HG03095 (cell line): ENCODE results near the gene TGFB1.
"Not testable (repeated sequence)": the region's sequence is repeated elsewhere in the genome, so short reads cannot be mapped to it uniquely, and the experiment has no call there.

ENCODE experiments used
- ATAC-seq: cut with Tn5 transposase; IDR thresholded peaks from one replicate; pipeline ENCODE4 v1.9.1; 2021; ENCODE audit warnings: moderate library complexity; ENCODE audit not compliant: unreplicated experiment

TGFB1 gene

GRCh38 chr19:41371119-41371518 lies 17.4 kb upstream of the TGFB1 start:
- not testable (repeated sequence) for ATAC-seq

GRCh38 chr19:41369769-41370168 lies 16.0 kb upstream of the TGFB1 start:
- ATAC-seq: no peak

GRCh38 chr19:41367848-41368301 lies 14.2 kb upstream of the TGFB1 start:
- no peak for ATAC-seq

GRCh38 chr19:41366089-41366488 lies 12.4 kb upstream of the TGFB1 start:
- no peak for ATAC-seq

GRCh38 chr19:41364524-41365391 lies 11.0 kb upstream of the TGFB1 start:
- no peak for ATAC-seq

GRCh38 chr19:41363753-41364523 lies 10.2 kb upstream of the TGFB1 start, which contains the start of gene B9D2:
TSS of gene B9D2 (minus strand) at chr19:41364149. CDS start at chr19:41363519, 630 bp downstream.
- ATAC-seq: peak; percentile 77

GRCh38 chr19:41363371-41363752 lies 9.6 kb upstream of the TGFB1 start:
- no peak for ATAC-seq

- no peak for ATAC-seq
Observed at GRCh38 chr19:41362143-41362847, 8.6 kb upstream of the TGFB1 start.

GRCh38 chr19:41359741-41360140 lies 6.0 kb upstream of the TGFB1 start:
- ATAC-seq: no peak

- ATAC-seq: no peak
Observed at GRCh38 chr19:41357746-41358145, 4.0 kb upstream of the TGFB1 start.

GRCh38 chr19:41356984-41357739 lies 3.4 kb upstream of the TGFB1 start:
- no peak for ATAC-seq

GRCh38 chr19:41355802-41356201 lies 2.1 kb upstream of the TGFB1 start:
- ATAC-seq: no peak

GRCh38 chr19:41355035-41355434 lies 1.3 kb upstream of the TGFB1 start:
- ATAC-seq: no peak

GRCh38 chr19:41354343-41354953 lies 726 bp upstream of the TGFB1 start:
- ATAC-seq: no peak

- no peak for ATAC-seq
Observed at GRCh38 chr19:41352609-41353465, 885 bp downstream of the TGFB1 start.

GRCh38 chr19:41352279-41352608 lies 1.5 kb downstream of the TGFB1 start:
- no peak for ATAC-seq

- ATAC-seq: peak; percentile 36
Observed at GRCh38 chr19:41351339-41352245, 2.1 kb downstream of the TGFB1 start.

GRCh38 chr19:41350735-41351338 lies 2.9 kb downstream of the TGFB1 start:
- ATAC-seq: no peak
